Suprapubic skin (tissue), 3 donors: ENCODE measurements around the gene SMARCA4.

Experiments used
- POLR2A ChIP-seq, 2 donors: fragments of 450-650 bp; IDR thresholded peaks; one replicate each; pipeline ENCODE4 v1.6.1; 2017; ENCODE audit warnings: antibody characterized with exemption in 2 of 2, mild to moderate bottlenecking in 2 of 2, moderate library complexity in 2 of 2
- TF ChIP-seq, protein P1 (sequence below), 2 donors: fragments of 200-600 bp in 1 of 2; fragments of 450-650 bp in 1 of 2; sonication (generic) in 1 of 2; IDR thresholded peaks; one replicate each; pipeline ENCODE4 v1.5.1; 2016 to 2019; ENCODE audit warnings: antibody characterized with exemption in 2 of 2, mild to moderate bottlenecking in 1 of 2, moderate library complexity in 1 of 2

DNA sequence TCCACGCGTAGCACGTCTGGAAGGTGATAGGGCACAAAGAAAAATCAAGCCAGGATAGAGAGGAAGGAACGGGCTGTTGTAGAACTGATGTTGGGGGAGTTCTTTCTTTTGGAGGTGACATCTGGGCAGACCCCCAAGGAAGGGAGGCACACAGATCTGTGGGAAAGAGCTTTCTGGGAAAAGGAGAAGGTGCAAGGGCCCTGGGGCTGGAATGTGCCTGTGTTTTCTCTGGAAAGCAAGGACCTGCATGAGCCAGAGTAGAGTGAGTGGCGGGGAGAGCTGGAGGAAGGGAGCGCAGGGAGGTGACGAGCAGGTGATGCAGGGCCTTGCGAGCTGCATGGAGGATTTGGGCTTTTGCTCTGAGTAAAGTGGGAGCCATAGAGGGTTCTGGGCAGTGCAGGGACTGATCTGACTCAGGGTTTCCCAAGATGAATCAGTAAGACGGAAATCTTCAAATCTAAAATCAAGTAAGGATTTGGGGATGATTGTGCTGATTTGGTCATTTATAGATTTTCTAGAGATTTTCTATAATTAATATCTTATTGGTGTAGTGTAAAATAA is 30.8 kb downstream of the SMARCA4 start:
- TF ChIP-seq POLR2A (IDR thresholded peaks at IDR 0.05), result no peak
- TF ChIP-seq, protein P1, sequence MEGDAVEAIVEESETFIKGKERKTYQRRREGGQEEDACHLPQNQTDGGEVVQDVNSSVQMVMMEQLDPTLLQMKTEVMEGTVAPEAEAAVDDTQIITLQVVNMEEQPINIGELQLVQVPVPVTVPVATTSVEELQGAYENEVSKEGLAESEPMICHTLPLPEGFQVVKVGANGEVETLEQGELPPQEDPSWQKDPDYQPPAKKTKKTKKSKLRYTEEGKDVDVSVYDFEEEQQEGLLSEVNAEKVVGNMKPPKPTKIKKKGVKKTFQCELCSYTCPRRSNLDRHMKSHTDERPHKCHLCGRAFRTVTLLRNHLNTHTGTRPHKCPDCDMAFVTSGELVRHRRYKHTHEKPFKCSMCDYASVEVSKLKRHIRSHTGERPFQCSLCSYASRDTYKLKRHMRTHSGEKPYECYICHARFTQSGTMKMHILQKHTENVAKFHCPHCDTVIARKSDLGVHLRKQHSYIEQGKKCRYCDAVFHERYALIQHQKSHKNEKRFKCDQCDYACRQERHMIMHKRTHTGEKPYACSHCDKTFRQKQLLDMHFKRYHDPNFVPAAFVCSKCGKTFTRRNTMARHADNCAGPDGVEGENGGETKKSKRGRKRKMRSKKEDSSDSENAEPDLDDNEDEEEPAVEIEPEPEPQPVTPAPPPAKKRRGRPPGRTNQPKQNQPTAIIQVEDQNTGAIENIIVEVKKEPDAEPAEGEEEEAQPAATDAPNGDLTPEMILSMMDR (IDR thresholded peaks at IDR 0.05), result no peak
